M059J (cell line): Measurements from ENCODE around the gene PELI2. TPM values are rescaled to one million over a fixed set of nuclear protein-coding genes. Genes with fewer than 3 reads are reported as not detected.

Experiments
- DNase-seq: peaks from one replicate; pipeline ENCODE4 v3.0.0-alpha.2; 2012; ENCODE audit warnings: low read depth
- total RNA-seq: library from RNA; depleted of rRNA; stranded (reverse); fragments of >200 nt; shearing (Covaris generic); gene quantifications from 2 replicates; pipeline ENCODE4 v1.2.3, GENCODE V29; 2014

PELI2 gene
- total RNA-seq, 1 experiment from 2014 or later = 3.0 TPM

GRCh38 chr14:56342494-56342942, 224.3 kb downstream of the PELI2 start:
- DNase-seq = peak; percentile 61

GRCh38 chr14:56349960-56350359, 231.7 kb downstream of the PELI2 start:
- no peak for DNase-seq
